HL-60 (cell line): Measurements from ENCODE around the gene PIP4K2A.

ENCODE experiments used
- DNase-seq, 2 experiments: peaks; one replicate each; pipeline ENCODE4 v3.0.0-alpha.2; 2010 to 2020; ENCODE audit warnings: low read depth in 1 of 2, low spot score in 1 of 2
- H3K27ac ChIP-seq: fragments of 250-450 bp; sonication (Bioruptor Pico); replicated peaks from 2 replicates; pipeline ENCODE4 v1.5.1; 2020; ENCODE audit warnings: mild to moderate bottlenecking, moderate library complexity
- H3K27me3 ChIP-seq: fragments of 250-450 bp; sonication (Bioruptor Pico); 2 replicates; pipeline ENCODE4 v1.5.1; 2021; ENCODE audit warnings: mild to moderate bottlenecking, moderate library complexity; ENCODE audit not compliant: insufficient read depth, poor library complexity, severe bottlenecking
- H3K4me3 ChIP-seq: replicated peaks from 2 replicates; pipeline ENCODE4 v1.5.1; 2011; ENCODE audit warnings: mild to moderate bottlenecking, control low read depth, low read length; ENCODE audit not compliant: insufficient read depth
- CTCF ChIP-seq: IDR thresholded peaks from one replicate; pipeline ENCODE4 v1.5.1; 2011; ENCODE audit warnings: low read length, control low read depth, inconsistent platforms; ENCODE audit not compliant: insufficient read depth
- GABPA ChIP-seq: IDR thresholded peaks from 2 replicates; pipeline ENCODE4 v1.6.1; 2012; ENCODE audit warnings: low read depth
- POLR2AphosphoS5 ChIP-seq: IDR thresholded peaks from 2 replicates; pipeline ENCODE4 v1.6.1; 2012; ENCODE audit warnings: low read depth
- REST ChIP-seq: IDR thresholded peaks from 2 replicates; pipeline ENCODE4 v1.6.1; 2012; ENCODE audit warnings: low read depth; ENCODE audit not compliant: insufficient replicate concordance
- SPI1 ChIP-seq: IDR thresholded peaks from 2 replicates; pipeline ENCODE4 v1.6.1; 2012; ENCODE audit warnings: low read depth, mild to moderate bottlenecking, borderline replicate concordance

PIP4K2A gene

GRCh38 chr10:22583683-22584082 is 130.7 kb downstream of the PIP4K2A start:
- DNase-seq, result no peak
- H3K27me3 ChIP-seq, result no peaks in the 10 kb centered on the region
- no peak overlapping the region for H3K27ac ChIP-seq
- TF ChIP-seq CTCF (no peak), REST (no peak), GABPA (no peak), SPI1 (no peak), POLR2AphosphoS5 (no peak)
- H3K4me3 ChIP-seq, result no peak overlapping the region

GRCh38 chr10:22581461-22581860 is 132.9 kb downstream of the PIP4K2A start:
- DNase-seq, result no peak
- Histone ChIP-seq H3K27me3 (no peaks in the 10 kb centered on the region), H3K27ac (no peak overlapping the region), H3K4me3 (no peak overlapping the region)
- TF ChIP-seq POLR2AphosphoS5 (no peak), SPI1 (no peak), CTCF (no peak), GABPA (no peak), REST (no peak)

GRCh38 chr10:22580711-22581110 is 133.7 kb downstream of the PIP4K2A start:
- Histone ChIP-seq H3K27me3 (no peaks in the 10 kb centered on the region), H3K27ac (no peak overlapping the region), H3K4me3 (no peak overlapping the region)
- TF ChIP-seq SPI1 (no peak), POLR2AphosphoS5 (no peak), CTCF (no peak), GABPA (no peak), REST (no peak)
- no peak for DNase-seq
